ENCODE results near the gene L3MBTL2.

L3MBTL2 gene

DNA sequence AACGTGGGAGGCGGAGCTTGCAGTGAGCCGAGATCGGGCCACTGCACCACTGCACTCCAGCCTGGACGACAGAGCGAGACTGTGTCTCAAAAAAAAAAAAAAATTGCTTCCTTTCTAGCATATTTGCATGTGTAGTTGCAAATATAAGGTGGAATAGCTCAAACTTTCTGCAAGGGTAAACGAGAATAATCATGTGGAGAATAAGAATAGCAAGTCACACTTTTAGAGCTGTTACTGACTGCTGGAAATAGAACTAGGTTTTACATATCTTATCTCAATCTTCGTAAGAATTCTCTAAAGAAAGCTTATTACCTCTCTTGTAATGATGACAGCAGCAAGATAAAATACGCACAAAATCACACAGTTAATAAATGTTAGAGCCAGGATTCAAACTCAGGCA is 1.6 kb downstream of the L3MBTL2 start:
- no peak overlapping the region for H3K4me3 ChIP-seq (ENCODE audit: low read depth, low read length)

DNA sequence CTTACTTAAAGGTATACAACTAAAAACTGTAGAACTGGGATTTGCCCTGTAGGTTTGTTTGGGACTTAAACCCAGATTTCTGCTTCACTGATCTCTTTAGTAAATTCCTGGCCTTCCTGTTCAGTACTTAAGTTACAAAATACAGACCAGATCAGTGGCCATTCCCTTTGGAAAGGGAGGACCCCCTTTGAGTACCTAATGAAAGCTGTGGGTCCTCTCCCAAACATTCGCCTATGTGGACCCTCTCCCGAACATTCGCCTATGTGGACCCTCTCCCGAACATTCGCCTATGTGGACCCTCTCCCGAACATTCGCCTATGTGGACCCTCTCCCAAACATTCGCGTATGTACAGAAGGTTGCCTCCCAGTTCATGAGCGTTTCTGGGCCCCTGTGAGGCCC is 10.3 kb downstream of the L3MBTL2 start:
- TF ChIP-seq, protein P1, sequence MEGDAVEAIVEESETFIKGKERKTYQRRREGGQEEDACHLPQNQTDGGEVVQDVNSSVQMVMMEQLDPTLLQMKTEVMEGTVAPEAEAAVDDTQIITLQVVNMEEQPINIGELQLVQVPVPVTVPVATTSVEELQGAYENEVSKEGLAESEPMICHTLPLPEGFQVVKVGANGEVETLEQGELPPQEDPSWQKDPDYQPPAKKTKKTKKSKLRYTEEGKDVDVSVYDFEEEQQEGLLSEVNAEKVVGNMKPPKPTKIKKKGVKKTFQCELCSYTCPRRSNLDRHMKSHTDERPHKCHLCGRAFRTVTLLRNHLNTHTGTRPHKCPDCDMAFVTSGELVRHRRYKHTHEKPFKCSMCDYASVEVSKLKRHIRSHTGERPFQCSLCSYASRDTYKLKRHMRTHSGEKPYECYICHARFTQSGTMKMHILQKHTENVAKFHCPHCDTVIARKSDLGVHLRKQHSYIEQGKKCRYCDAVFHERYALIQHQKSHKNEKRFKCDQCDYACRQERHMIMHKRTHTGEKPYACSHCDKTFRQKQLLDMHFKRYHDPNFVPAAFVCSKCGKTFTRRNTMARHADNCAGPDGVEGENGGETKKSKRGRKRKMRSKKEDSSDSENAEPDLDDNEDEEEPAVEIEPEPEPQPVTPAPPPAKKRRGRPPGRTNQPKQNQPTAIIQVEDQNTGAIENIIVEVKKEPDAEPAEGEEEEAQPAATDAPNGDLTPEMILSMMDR (IDR thresholded peaks at IDR 0.05; ENCODE audit: insufficient read depth, low read depth, low read length, missing control alignments): no peak
- no peak overlapping the region for H3K4me3 ChIP-seq (ENCODE audit: low read depth, low read length)
- no peak for DNase-seq (ENCODE audit: low read depth)

More for the DNA sequence above, 1.6 kb downstream of the L3MBTL2 start:
- DNase-seq (ENCODE audit: low read depth): peak; percentile 36
- TF ChIP-seq, protein P1 (IDR thresholded peaks at IDR 0.05; ENCODE audit: insufficient read depth, low read depth, low read length, missing control alignments): no peak

DNA sequence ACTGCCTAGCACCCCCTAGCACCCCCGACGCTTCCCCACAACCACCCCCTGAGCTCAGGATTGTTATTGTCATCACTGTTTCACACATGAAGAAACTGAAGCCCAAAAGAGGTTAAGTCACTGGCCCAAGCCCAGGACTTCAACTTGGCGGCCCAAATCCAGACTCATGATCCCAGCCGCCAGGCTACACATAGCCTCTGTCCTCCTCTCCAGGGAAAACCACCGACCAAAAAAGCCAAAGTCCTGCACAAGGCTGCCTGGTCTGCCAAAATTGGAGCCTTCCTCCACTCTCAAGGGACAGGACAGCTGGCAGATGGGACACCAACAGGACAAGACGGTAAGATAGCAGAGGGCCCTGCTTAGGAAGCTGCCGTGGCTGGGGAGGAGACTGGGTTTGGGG is 10.8 kb downstream of the L3MBTL2 start:
- TF ChIP-seq, protein P1 (IDR thresholded peaks at IDR 0.05; ENCODE audit: insufficient read depth, low read depth, low read length, missing control alignments): no peak
- no peak overlapping the region for H3K4me3 ChIP-seq (ENCODE audit: low read depth, low read length)
- DNase-seq (ENCODE audit: low read depth): no peak

DNA sequence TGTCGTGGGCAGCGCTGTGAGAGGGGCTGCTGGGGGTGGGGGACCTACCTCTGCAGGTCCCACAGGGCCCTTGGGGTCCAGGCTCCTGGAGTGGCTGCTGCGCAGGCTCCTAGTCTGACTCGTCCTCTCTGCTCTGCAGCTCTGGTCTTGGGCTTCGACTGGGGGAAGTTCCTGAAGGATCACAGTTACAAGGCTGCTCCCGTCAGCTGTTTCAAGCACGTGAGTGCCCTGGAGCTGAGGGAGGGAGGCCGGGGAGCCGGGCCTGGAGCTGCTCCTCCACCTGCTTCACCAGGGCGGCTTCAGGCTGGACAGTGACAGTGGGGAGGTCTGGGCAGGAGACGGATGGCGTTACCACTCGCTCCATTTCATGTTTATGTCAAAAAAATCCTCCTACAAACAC is 11.9 kb downstream of the L3MBTL2 start:
- no peak for DNase-seq (ENCODE audit: low read depth)
- TF ChIP-seq, protein P1 (IDR thresholded peaks at IDR 0.05; ENCODE audit: insufficient read depth, low read depth, low read length, missing control alignments): no peak
- H3K4me3 ChIP-seq (ENCODE audit: low read depth, low read length): no peak overlapping the region

DNA sequence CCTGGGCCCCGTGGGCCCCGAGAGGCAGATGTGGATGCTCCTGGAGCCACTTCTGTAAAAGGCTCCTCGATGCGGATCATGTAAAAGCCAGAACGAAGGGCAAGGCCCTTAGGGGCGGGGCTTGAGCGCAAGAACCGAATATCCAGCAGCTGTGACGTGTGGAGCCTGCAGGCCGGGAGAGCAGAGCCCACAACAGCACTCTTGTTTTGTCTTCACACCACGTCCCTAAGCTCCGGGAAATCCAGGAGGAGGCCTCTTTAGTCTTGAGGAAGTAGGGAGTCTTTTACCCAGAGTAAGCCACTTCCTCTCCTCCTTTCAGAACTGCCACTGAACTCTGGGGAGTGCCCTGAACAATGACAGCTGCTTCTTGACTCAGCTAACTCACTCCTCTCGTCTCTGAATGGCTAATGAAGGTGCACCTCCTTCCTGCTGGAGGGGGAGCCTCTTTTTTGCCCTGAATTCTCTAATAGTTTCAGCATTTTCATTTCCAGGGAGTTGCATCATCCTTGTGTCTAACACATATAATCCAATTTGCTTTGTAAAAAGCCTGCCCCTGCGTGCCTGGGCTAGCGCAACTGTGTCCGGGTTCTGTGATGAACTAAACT is 12.5 kb downstream of the L3MBTL2 start:
- DNase-seq (ENCODE audit: low read depth): peak; percentile 68
- TF ChIP-seq, protein P1 (IDR thresholded peaks at IDR 0.05; ENCODE audit: insufficient read depth, low read depth, low read length, missing control alignments): no peak
- peak overlapping the region; percentile 6; the same call in 1 of the 2 replicates for H3K4me3 ChIP-seq (ENCODE audit: low read depth, low read length)

DNA sequence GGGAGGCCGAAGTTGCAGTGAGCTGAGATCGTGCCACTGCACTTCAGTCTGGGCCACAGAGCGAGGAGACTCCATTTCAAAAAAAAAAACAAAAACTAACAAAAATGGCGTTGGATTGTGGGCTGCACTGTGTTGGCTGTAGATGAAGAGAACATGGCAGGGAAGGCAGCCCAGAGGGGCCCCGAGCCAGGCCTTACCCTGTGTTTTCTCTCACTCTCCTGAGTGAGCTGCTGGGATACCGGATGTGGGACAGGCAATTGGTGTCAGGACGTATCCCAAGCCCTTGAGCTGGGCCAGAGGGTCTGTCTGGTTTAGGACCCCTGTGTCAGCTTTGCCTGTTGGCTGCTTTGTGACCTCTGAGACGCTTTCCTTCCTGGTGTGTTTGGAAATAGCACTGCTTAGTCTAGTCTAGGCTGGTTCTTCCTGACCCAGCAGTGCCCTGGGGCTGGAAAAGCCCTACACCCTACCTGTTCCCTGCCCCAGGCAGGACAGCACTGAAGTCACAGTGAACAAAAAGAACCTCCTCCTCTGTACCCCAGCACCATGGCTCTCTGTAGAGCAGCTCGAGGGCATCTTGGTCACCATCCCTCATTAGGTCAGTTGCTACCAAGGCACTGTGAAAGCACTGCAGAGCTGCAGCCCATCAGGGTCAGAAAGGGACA is 17.9 kb downstream of the L3MBTL2 start:
- DNase-seq (ENCODE audit: low read depth): no peak
- no peak overlapping the region for H3K4me3 ChIP-seq (ENCODE audit: low read depth, low read length)
- TF ChIP-seq, protein P1 (IDR thresholded peaks at IDR 0.05; ENCODE audit: insufficient read depth, low read depth, low read length, missing control alignments): no peak
